Calu3 (cell line): ENCODE data around the gene TNRC6A. TPM values are rescaled to one million over a fixed set of nuclear protein-coding genes. Genes with fewer than 3 reads are reported as not detected.

Source experiments
- BruUV-seq: library from RNA; stranded (reverse); fragments of 400-500 nt; replicated peaks from 2 replicates; lab custom pipeline; 2021; lab: Mats Ljungman, UMichigan
- CTCF ChIA-PET: fragments of 300-600 bp; sonication (Branson Sonifier 250); formaldehyde crosslinking; loops from one replicate; lab custom pipeline; 2022; ENCODE audit warnings: antibody characterized with exemption; lab: Charles Lee
- DNase-seq: peaks from one replicate; pipeline ENCODE4 v3.0.0; 2022
- H3K27ac Mint-ChIP-seq: one replicate; pipeline ENCODE4 v1.8.0; 2022; ENCODE audit warnings: mixed read lengths; ENCODE audit not compliant: unreplicated experiment
- H3K27me3 Mint-ChIP-seq: one replicate; pipeline ENCODE4 v1.8.0; 2022; ENCODE audit warnings: mixed read lengths; ENCODE audit not compliant: unreplicated experiment
- H3K36me3 Mint-ChIP-seq: one replicate; pipeline ENCODE4 v1.8.0; 2022; ENCODE audit warnings: mild to moderate bottlenecking, moderate library complexity, mixed read lengths; ENCODE audit not compliant: insufficient read depth, unreplicated experiment
- H3K4me1 Mint-ChIP-seq: one replicate; pipeline ENCODE4 v1.8.0; 2022; ENCODE audit warnings: mild to moderate bottlenecking, low read depth, mixed read lengths; ENCODE audit not compliant: unreplicated experiment
- H3K4me3 Mint-ChIP-seq: one replicate; pipeline ENCODE4 v1.8.0; 2022; ENCODE audit warnings: mild to moderate bottlenecking, low read depth, moderate library complexity, mixed read lengths; ENCODE audit not compliant: unreplicated experiment
- H3K9me3 Mint-ChIP-seq: one replicate; pipeline ENCODE4 v1.8.0; 2022; ENCODE audit warnings: low read depth, mixed read lengths; ENCODE audit not compliant: unreplicated experiment
- intact Hi-C: fragments of 100-400 bp; cut with micrococcal nuclease; formaldehyde crosslinking; loops from one replicate; pipeline ENCODE4 v1.10.0; 2022; ENCODE audit not compliant: unreplicated experiment
- total RNA-seq: library from RNA; stranded (reverse); gene quantifications from 2 replicates; pipeline ENCODE4 v1.2.3, GENCODE V29; 2022
- TF ChIP-seq, protein P1 (sequence below): fragments of 200-600 bp; IDR thresholded peaks from one replicate; pipeline ENCODE4 v1.8.0; 2022; ENCODE audit warnings: antibody characterized with exemption; ENCODE audit not compliant: unreplicated experiment

Gene TNRC6A
- total RNA-seq, 1 experiment from 2014 or later: 60.1 TPM

DNA sequence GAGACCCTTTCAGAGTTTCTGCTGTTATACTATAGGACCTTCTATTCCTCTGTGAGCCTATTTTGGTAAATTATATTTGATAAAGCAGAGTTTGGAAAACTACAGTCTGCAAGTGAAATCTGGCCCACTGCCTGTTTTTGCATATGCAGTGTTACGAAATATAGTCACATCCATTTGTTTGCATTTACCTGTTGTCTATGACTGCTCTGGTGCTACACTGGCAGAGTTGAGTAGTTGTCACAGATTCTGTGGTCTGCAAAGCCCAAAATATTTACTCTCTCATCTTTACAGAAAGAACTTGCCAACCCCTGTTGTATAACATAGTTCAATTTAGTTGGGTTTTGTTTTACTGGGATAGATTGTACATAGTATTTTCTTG lies 42.3 kb downstream of the TNRC6A start:
- no peak for DNase-seq
- CTCF ChIA-PET: no interaction called here
- H3K9me3 Mint-ChIP-seq: no peaks in the 10 kb centered on the region
- BruUV-seq: no TSS peak
- peaks cover 15% of the 10 kb centered on the region for H3K36me3 Mint-ChIP-seq
- intact Hi-C loops: no loop called here
- peaks cover 11% of the 10 kb centered on the region for H3K4me1 Mint-ChIP-seq
- no peak overlapping the region for H3K27ac Mint-ChIP-seq
- H3K4me3 Mint-ChIP-seq: no peak overlapping the region
- TF ChIP-seq, protein P1, sequence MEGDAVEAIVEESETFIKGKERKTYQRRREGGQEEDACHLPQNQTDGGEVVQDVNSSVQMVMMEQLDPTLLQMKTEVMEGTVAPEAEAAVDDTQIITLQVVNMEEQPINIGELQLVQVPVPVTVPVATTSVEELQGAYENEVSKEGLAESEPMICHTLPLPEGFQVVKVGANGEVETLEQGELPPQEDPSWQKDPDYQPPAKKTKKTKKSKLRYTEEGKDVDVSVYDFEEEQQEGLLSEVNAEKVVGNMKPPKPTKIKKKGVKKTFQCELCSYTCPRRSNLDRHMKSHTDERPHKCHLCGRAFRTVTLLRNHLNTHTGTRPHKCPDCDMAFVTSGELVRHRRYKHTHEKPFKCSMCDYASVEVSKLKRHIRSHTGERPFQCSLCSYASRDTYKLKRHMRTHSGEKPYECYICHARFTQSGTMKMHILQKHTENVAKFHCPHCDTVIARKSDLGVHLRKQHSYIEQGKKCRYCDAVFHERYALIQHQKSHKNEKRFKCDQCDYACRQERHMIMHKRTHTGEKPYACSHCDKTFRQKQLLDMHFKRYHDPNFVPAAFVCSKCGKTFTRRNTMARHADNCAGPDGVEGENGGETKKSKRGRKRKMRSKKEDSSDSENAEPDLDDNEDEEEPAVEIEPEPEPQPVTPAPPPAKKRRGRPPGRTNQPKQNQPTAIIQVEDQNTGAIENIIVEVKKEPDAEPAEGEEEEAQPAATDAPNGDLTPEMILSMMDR: no peak
- no peaks in the 10 kb centered on the region for H3K27me3 Mint-ChIP-seq

DNA sequence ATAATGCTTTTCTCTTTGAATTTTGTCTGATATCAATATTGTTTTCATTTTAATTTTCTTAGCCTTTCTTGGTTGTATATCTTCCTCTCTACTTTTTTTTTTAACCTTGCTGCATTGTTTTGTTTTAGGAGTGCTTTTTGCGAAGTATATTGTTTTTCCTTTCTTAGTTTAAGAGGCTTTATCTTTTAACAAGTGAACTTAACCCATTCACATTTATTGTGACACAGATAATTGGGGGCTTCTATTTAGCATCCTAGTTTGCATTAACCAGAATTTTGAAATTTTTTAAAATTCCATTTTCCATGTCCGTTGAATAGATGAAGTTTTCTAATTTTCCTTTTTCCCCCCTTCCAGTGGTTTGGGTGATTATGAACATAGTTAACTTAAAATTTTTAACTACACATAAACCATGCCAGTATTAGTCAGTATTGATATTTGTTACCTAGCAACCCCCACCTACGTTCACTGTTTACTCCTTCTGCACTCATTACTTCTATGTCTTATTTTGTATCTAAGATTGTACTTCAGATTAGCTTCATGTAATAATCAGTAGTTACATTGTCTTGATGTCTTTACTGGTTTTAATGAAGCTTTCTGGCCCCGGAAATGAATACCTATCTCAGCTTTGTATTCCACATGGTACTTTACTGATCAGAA lies 44.4 kb downstream of the TNRC6A start:
- Mint-ChIP-seq H3K36me3 (peaks cover 25% of the 10 kb centered on the region), H3K27ac (no peak overlapping the region), H3K9me3 (no peaks in the 10 kb centered on the region), H3K4me1 (peaks cover 11% of the 10 kb centered on the region), H3K27me3 (no peaks in the 10 kb centered on the region), H3K4me3 (no peak overlapping the region)
- BruUV-seq: no TSS peak
- no peak for DNase-seq
- intact Hi-C loops: no loop called here
- TF ChIP-seq, protein P1: no peak
- CTCF ChIA-PET: interaction anchor here (1.2 kb wide), 1 partner anchor 142 kb away, joined by 3 read pairs; no protein-coding TSS in a partner anchor

DNA sequence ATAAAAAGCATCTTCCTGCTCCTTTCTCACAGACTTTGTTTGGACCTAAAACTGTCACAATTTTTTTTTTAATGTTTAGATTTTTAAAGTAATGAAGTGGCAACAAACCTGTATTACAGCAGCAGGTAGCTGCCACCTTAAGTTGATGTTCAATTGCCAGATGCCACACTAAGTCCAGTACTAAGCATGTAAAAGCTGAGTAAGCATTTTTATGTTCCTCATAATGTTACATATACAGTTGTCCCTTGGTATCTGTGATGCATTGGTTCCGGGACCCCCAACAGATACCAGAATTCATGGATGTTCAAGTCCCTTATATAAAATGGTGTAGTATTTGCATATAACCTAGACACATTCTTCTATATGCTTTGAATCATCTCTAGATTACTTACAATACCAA lies 45.1 kb downstream of the TNRC6A start:
- H3K36me3 Mint-ChIP-seq: peaks cover 31% of the 10 kb centered on the region
- no TSS peak for BruUV-seq
- no peak overlapping the region for H3K4me3 Mint-ChIP-seq
- peaks cover 11% of the 10 kb centered on the region for H3K4me1 Mint-ChIP-seq
- CTCF ChIA-PET: interaction anchor here (1.2 kb wide), 1 partner anchor 143 kb away, joined by 3 read pairs; no protein-coding TSS in a partner anchor
- no peak for DNase-seq
- no peaks in the 10 kb centered on the region for H3K9me3 Mint-ChIP-seq
- H3K27ac Mint-ChIP-seq: no peak overlapping the region
- TF ChIP-seq, protein P1: no peak
- intact Hi-C loops: no loop called here
- H3K27me3 Mint-ChIP-seq: no peaks in the 10 kb centered on the region

DNA sequence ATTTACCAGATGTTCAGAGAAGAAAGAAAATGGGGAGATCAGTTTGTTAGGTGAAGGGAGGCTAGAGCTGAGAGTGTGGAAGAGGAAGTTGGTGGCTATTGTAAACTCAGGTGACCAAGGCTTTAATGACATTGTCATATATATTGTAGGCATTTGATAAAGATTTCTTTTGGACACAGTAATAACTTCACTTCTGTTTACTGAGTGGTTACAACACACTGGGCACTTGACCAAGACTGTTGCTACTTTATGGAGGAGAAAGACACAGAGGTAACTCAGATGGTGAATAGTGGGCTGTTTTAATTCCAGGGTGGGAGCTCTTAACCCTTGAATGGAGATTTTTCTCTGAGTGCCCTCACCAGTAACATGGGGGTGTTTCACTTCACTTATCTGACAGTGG lies 46.0 kb downstream of the TNRC6A start:
- Mint-ChIP-seq H3K4me1 (peaks cover 2% of the 10 kb centered on the region), H3K27me3 (no peaks in the 10 kb centered on the region), H3K4me3 (no peak overlapping the region), H3K9me3 (no peaks in the 10 kb centered on the region), H3K27ac (no peak overlapping the region), H3K36me3 (peaks cover 31% of the 10 kb centered on the region)
- TF ChIP-seq, protein P1: no peak
- BruUV-seq: no TSS peak
- intact Hi-C loops: no loop called here
- CTCF ChIA-PET: interaction anchor here (1.2 kb wide), 1 partner anchor 144 kb away, joined by 3 read pairs; no protein-coding TSS in a partner anchor
- DNase-seq: no peak
